CD14-positive monocyte (primary cell): Measurements from ENCODE around the gene DNAJB8. TPM values are rescaled to one million over a fixed set of nuclear protein-coding genes. Genes with fewer than 3 reads are reported as not detected.

Experiments
- DNase-seq, 3 donors: peaks; one replicate each; pipeline ENCODE4 v3.0.0-alpha.2; 2011 to 2022
- H2AFZ ChIP-seq: 2 replicates; pipeline ENCODE4 v1.6.0; 2012; ENCODE audit warnings: mild to moderate bottlenecking, low read depth, low read length, inconsistent platforms; ENCODE audit not compliant: insufficient read depth, poor library complexity, severe bottlenecking
- H3K27ac ChIP-seq, 2 donors: 1 replicate in 1 of 2; 2 replicates in 1 of 2; pipeline ENCODE4 v1.5.1; 2012 to 2013; ENCODE audit warnings: low read length in 2 of 2, control low read depth in 1 of 2, inconsistent platforms in 1 of 2, low read depth in 1 of 2, mild to moderate bottlenecking in 1 of 2
- H3K27me3 ChIP-seq, 2 donors: one replicate each; pipeline versions ENCODE4 v1.6.0 to v1.6.1; 2011 to 2013; ENCODE audit warnings: low read length in 2 of 2; ENCODE audit not compliant: control insufficient read depth in 2 of 2, insufficient read depth in 2 of 2
- H3K36me3 ChIP-seq, 2 donors: replicated peaks in 1 of 2; 1 replicate in 1 of 2; 2 replicates in 1 of 2; pipeline versions ENCODE4 v1.5.1 to v1.6.1; 2012 to 2013; ENCODE audit warnings: low read length in 2 of 2, control low read depth in 1 of 2, inconsistent platforms in 1 of 2, mild to moderate bottlenecking in 1 of 2; ENCODE audit not compliant: insufficient read depth in 2 of 2, control insufficient read depth in 1 of 2
- H3K4me1 ChIP-seq, 2 donors: 1 replicate in 1 of 2; 2 replicates in 1 of 2; pipeline versions ENCODE4 v1.5.1 to v1.6.1; 2012 to 2013; ENCODE audit warnings: low read length in 2 of 2, control low read depth in 1 of 2, inconsistent platforms in 1 of 2, mild to moderate bottlenecking in 1 of 2, moderate library complexity in 1 of 2; ENCODE audit not compliant: insufficient read depth in 2 of 2, control insufficient read depth in 1 of 2
- H3K4me2 ChIP-seq: replicated peaks from 2 replicates; pipeline ENCODE3; 2012; ENCODE audit warnings: low read length, moderate library complexity, mild to moderate bottlenecking; ENCODE audit not compliant: poor library complexity, severe bottlenecking; ENCODE audit errors: extremely low read depth
- H3K4me3 ChIP-seq, 3 experiments: fragments of 200-600 bp in 1 of 3; sonication (generic) in 1 of 3; replicated peaks in 1 of 3; 1 replicate in 2 of 3; 2 replicates in 1 of 3; pipeline ENCODE4 v1.5.1; 2011 to 2013; ENCODE audit warnings: low read length in 3 of 3, mild to moderate bottlenecking in 3 of 3, control low read depth in 2 of 3, low read depth in 2 of 3, inconsistent platforms in 1 of 3, moderate library complexity in 1 of 3
- H3K79me2 ChIP-seq: 2 replicates; pipeline ENCODE4 v1.6.0; 2012; ENCODE audit warnings: mild to moderate bottlenecking, control low read depth, inconsistent platforms, low read length, moderate library complexity; ENCODE audit not compliant: insufficient read depth
- H3K9ac ChIP-seq: 2 replicates; pipeline ENCODE4 v1.6.0; 2017; ENCODE audit warnings: low read length, mild to moderate bottlenecking; ENCODE audit not compliant: insufficient read depth, poor library complexity, severe bottlenecking
- H3K9me3 ChIP-seq, 2 donors: replicated peaks in 1 of 2; 1 replicate in 1 of 2; 2 replicates in 1 of 2; pipeline versions ENCODE4 v1.5.1 to v1.6.1; 2012 to 2013; ENCODE audit warnings: low read length in 2 of 2, control low read depth in 1 of 2; ENCODE audit not compliant: control insufficient read depth in 1 of 2, insufficient read depth in 1 of 2
- H4K20me1 ChIP-seq: 2 replicates; pipeline ENCODE4 v1.6.0; 2012; ENCODE audit warnings: mild to moderate bottlenecking, low read length, control low read depth, moderate library complexity; ENCODE audit not compliant: insufficient read depth
- H3K27ac Mint-ChIP-seq, 7 donors: one replicate each; pipeline ENCODE4 v1.8.0; 2020; ENCODE audit warnings: mild to moderate bottlenecking in 7 of 7, mixed read lengths in 7 of 7, moderate library complexity in 6 of 7, inconsistent platforms in 2 of 7
- H3K27me3 Mint-ChIP-seq, 3 donors: one replicate each; pipeline ENCODE4 v1.8.0; 2021 to 2022; ENCODE audit warnings: low read depth in 3 of 3, mild to moderate bottlenecking in 3 of 3, mixed read lengths in 3 of 3, moderate library complexity in 3 of 3, inconsistent platforms in 1 of 3
- H3K36me3 Mint-ChIP-seq, 2 donors: one replicate each; pipeline ENCODE4 v1.8.0; 2020; ENCODE audit warnings: mixed read lengths in 2 of 2, inconsistent platforms in 1 of 2, mild to moderate bottlenecking in 1 of 2
- H3K4me1 Mint-ChIP-seq: one replicate; pipeline ENCODE4 v1.8.0; 2020; ENCODE audit warnings: mild to moderate bottlenecking, mixed read lengths
- H3K4me3 Mint-ChIP-seq, 2 donors: one replicate each; pipeline ENCODE4 v1.8.0; 2020; ENCODE audit warnings: mild to moderate bottlenecking in 2 of 2, mixed read lengths in 2 of 2, moderate library complexity in 1 of 2
- H3K9me3 Mint-ChIP-seq, 7 donors: one replicate each; pipeline ENCODE4 v1.8.0; 2020 to 2022; ENCODE audit warnings: mixed read lengths in 7 of 7, mild to moderate bottlenecking in 6 of 7, moderate library complexity in 6 of 7, inconsistent platforms in 2 of 7
- WGBS: methylation state at CpG from one replicate; pipeline ENCODE4 v1.1.5; 2013; ENCODE audit warnings: missing lambda C conversion rate; ENCODE audit not compliant: insufficient coverage; 5-methylcytosine and 5-hydroxymethylcytosine counted together
- intact Hi-C, 2 donors: fragments of 100-400 bp; cut with micrococcal nuclease; formaldehyde crosslinking; loops; one replicate each; pipeline versions ENCODE4 v1.15.0 to v1.15.1; 2023
- polyA plus RNA-seq, 3 donors: library from polyadenylated mRNA; depleted of rRNA in 1 of 3; unstranded in 2 of 3; stranded (reverse) in 1 of 3; fragments of 300-500 nt in 2 of 3; fragments of >200 nt in 1 of 3; fragmentation: Illumina TruSeq in 2 of 3; gene quantifications; 1 replicate in 2 of 3; 2 replicates in 1 of 3; pipeline ENCODE4 v1.2.3, GENCODE V29; 2012 to 2021
- TF ChIP-seq, protein P1 (sequence below): fragments of 200-600 bp; IDR thresholded peaks from one replicate; pipeline ENCODE4 v1.8.0; 2022; ENCODE audit warnings: antibody characterized with exemption, mild to moderate bottlenecking

The DNAJB8 gene
- polyA plus RNA-seq, 3 donors, result not detected

DNA sequence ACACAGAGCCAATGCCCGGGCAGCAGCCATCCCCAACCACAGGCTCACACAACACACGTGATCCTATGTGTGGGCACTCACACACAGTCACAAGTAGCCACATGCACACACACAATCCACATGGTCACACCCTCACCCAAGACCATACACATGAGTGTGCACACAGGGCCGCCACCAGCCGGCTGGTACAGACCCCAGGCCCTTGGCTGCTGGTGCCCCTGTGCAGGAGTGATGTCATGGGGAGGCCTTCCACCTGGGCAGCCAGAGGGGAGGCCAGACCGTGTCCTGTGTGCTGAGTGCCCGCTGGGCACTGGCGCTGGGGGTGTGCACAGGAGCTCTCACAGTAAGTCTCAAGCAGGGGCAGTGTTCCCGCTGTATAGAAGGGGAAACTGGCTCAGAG is 36.9 kb downstream of the DNAJB8 start:
- no peak overlapping the region for H3K9ac ChIP-seq
- peaks cover 17 to 52% of the 10 kb centered on the region in 2 donors for H3K27me3 ChIP-seq
- H3K9me3 ChIP-seq, result peaks cover 0 to 5% of the 10 kb centered on the region in 2 donors
- 94% methylated on average over 6 of the region's 8 CpGs for WGBS
- Mint-ChIP-seq H3K9me3 (peaks cover 0 to 7% (median 3%) of the 10 kb centered on the region in 7 donors), H3K4me3 (no peak overlapping the region), H3K27ac (peak overlapping the region in 2 of 7 donors; percentile 22 to 55), H3K36me3 (no peaks in the 10 kb centered on the region), H3K4me1 (peaks cover 6% of the 10 kb centered on the region), H3K27me3 (peaks cover 43 to 58% (median 48%) of the 10 kb centered on the region in 3 donors)
- no peaks in the 10 kb centered on the region for H4K20me1 ChIP-seq
- peaks cover 7 to 19% of the 10 kb centered on the region in 2 donors for H3K4me1 ChIP-seq
- no peak overlapping the region for H3K4me2 ChIP-seq
- H3K27ac ChIP-seq, result no peak overlapping the region
- no peaks in the 10 kb centered on the region for H3K79me2 ChIP-seq
- H3K4me3 ChIP-seq, result no peak overlapping the region
- DNase-seq, result no peak
- no peak overlapping the region for H2AFZ ChIP-seq
- H3K36me3 ChIP-seq, result no peaks in the 10 kb centered on the region
- intact Hi-C loops, result loop anchor here (5.0 kb wide), 2 partner anchors 63 to 153 kb away; partner anchors contain the start of gene GATA2 (in 1 of the 2)
- TF ChIP-seq, protein P1, sequence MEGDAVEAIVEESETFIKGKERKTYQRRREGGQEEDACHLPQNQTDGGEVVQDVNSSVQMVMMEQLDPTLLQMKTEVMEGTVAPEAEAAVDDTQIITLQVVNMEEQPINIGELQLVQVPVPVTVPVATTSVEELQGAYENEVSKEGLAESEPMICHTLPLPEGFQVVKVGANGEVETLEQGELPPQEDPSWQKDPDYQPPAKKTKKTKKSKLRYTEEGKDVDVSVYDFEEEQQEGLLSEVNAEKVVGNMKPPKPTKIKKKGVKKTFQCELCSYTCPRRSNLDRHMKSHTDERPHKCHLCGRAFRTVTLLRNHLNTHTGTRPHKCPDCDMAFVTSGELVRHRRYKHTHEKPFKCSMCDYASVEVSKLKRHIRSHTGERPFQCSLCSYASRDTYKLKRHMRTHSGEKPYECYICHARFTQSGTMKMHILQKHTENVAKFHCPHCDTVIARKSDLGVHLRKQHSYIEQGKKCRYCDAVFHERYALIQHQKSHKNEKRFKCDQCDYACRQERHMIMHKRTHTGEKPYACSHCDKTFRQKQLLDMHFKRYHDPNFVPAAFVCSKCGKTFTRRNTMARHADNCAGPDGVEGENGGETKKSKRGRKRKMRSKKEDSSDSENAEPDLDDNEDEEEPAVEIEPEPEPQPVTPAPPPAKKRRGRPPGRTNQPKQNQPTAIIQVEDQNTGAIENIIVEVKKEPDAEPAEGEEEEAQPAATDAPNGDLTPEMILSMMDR, result no peak

DNA sequence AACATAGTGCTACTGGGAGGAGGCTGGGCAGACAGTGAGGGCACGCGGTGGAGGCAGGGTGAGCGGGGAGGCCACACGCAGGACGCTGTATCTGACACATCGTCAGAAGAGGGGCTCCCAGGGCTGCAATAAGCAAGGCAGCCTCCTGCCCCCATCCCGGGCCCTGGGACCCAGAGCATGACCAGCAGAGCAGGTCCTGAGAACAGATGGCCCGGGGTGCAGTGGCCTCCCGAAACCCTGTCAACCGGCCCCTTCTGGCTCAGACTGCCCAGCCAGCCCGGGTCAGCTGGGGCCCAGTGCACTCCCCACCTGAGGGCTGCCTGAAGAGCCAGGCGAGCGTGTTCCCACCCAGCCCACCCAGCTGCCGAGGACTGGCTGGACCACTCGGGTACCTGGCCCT is 37.4 kb downstream of the DNAJB8 start:
- Histone ChIP-seq H3K79me2 (no peaks in the 10 kb centered on the region), H3K27ac (no peak overlapping the region), H2AFZ (no peak overlapping the region), H3K36me3 (no peaks in the 10 kb centered on the region), H4K20me1 (no peaks in the 10 kb centered on the region), H3K4me1 (peaks cover 7 to 19% of the 10 kb centered on the region in 2 donors), H3K27me3 (peaks cover 17 to 48% of the 10 kb centered on the region in 2 donors), H3K9ac (no peak overlapping the region), H3K4me2 (no peak overlapping the region), H3K4me3 (no peak overlapping the region), H3K9me3 (peaks cover 0 to 5% of the 10 kb centered on the region in 2 donors)
- no peak overlapping the region for H3K4me3 Mint-ChIP-seq
- TF ChIP-seq, protein P1, result no peak
- no peak overlapping the region for H3K27ac Mint-ChIP-seq
- 97% methylated on average over 12 of the region's 15 CpGs for WGBS
- H3K27me3 Mint-ChIP-seq, result peaks cover 40 to 57% (median 51%) of the 10 kb centered on the region in 3 donors
- H3K9me3 Mint-ChIP-seq, result peaks cover 0 to 7% (median 3%) of the 10 kb centered on the region in 7 donors
- intact Hi-C loops, result loop anchor here in 1 of 2 donors (5.0 kb wide), 1 partner anchor 153 kb away; no protein-coding TSS in a partner anchor
- H3K4me1 Mint-ChIP-seq, result peaks cover 6% of the 10 kb centered on the region
- H3K36me3 Mint-ChIP-seq, result no peaks in the 10 kb centered on the region
- no peak for DNase-seq
